HG02943 (cell line): Measurements from ENCODE around the gene ZCWPW2.

Experiments
- ATAC-seq: cut with Tn5 transposase; IDR thresholded peaks from one replicate; pipeline ENCODE4 v1.9.1; 2021; ENCODE audit warnings: mild to moderate bottlenecking, low read depth, moderate library complexity; ENCODE audit not compliant: unreplicated experiment

Gene ZCWPW2

DNA sequence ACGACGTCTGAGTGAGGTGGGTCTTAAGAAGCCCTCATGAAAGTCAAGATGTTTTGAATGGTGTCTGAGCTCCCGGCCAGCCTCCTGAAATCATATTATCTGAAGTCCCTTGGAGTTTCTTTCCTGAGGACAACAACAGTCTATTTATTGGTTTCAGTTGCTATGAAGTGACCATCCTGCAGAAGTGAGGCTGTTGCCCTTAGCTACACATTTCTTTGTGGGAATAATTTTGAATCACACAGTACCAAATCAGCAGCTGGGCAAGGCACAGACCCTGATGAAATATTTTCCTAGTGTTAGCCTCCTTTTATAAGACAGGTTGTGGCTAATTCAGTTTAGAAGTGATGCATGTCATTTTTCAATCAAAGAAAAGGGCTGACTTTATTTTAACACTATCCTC lies 220.8 kb downstream of the ZCWPW2 start:
- ATAC-seq: no peak

- ATAC-seq: no peak
Measured at GRCh38 chr3:28574036-28574435, 225.5 kb downstream of the ZCWPW2 start.

DNA sequence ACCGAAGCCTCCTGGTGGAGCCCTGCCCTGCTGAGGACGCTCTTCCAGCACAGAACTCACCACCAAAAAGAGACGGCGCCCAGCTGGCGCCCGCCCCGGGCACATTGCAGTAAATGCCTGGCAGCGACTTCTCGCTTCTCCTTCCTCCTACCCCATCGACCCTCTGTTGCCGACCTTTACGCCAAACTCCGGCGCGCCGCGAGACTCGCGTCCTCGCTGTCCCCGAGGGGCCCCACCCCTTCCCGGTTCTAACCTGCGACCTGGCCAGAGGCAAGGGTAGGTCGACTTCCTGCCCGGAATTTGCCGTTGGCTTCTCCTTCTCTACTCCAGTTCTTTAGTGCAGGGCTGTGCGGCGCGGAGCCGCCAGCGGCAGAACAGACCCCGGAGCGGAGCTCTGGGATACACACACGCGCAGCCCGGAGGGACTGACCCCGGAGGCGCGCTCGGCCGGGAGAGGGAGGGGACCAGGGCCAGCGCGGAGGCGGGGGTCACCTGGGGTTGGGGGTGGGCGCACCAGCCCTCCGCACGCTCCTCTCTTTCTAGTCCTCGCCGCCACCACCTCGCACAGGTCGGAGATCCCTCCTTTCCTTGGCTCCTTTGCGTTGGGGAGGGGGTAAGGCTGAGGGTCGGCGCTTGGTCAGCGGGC lies 226.7 kb downstream of the ZCWPW2 start:
- ATAC-seq: no peak
